IMR-90 (cell line): ENCODE data around the gene MTHFSD. TPM values are rescaled to one million over a fixed set of nuclear protein-coding genes. Genes with fewer than 3 reads are reported as not detected.

Source experiments
- ATAC-seq: fragments of 200-7000 bp; cut with Tn5 transposase; 2 replicates; pipeline ENCODE4 v1.9.1; 2020; ENCODE audit warnings: low read depth, mild to moderate bottlenecking, moderate library complexity
- BruUV-seq: library from RNA; stranded (reverse); fragments of 400-500 nt; replicated peaks from 2 replicates; lab custom pipeline; 2021; lab: Mats Ljungman, UMichigan
- CTCF ChIA-PET: fragments of 300-600 bp; formaldehyde crosslinking; extraction: SDS; loops from one replicate; lab custom pipeline; 2021; ENCODE audit warnings: antibody characterized with exemption; lab: Yijun Ruan, JAX
- POLR2A ChIA-PET: fragments of 300-600 bp; sonication (Branson Sonifier 250); formaldehyde crosslinking; loops from one replicate; lab custom pipeline; 2022; ENCODE audit warnings: antibody characterized with exemption; ENCODE audit not compliant: unreplicated experiment; lab: Charles Lee
- DNase-seq: peaks from one replicate; pipeline ENCODE4 v3.0.0; 2013
- H2AFZ ChIP-seq: replicated peaks from 2 replicates; pipeline ENCODE3; 2013; ENCODE audit warnings: low read length, mild to moderate bottlenecking; ENCODE audit not compliant: poor library complexity
- H2AK5ac ChIP-seq: 2 replicates; pipeline ENCODE4 v1.6.1; 2013; ENCODE audit warnings: low read depth, low read length, inconsistent platforms
- H2AK9ac ChIP-seq: replicated peaks from 2 replicates; pipeline ENCODE3; 2013; ENCODE audit warnings: mild to moderate bottlenecking, low read depth, low read length, moderate library complexity; ENCODE audit not compliant: poor library complexity
- H2BK120ac ChIP-seq: 2 replicates; pipeline ENCODE4 v1.6.1; 2013; ENCODE audit warnings: low read depth, low read length, inconsistent platforms
- H2BK15ac ChIP-seq: 3 replicates; pipeline ENCODE4 v1.6.1; 2013; ENCODE audit warnings: low read depth, low read length, inconsistent platforms
- H2BK20ac ChIP-seq: 2 replicates; pipeline ENCODE4 v1.6.1; 2013; ENCODE audit warnings: low read depth, mild to moderate bottlenecking, inconsistent platforms, low read length, moderate library complexity
- H2BK5ac ChIP-seq: 2 replicates; pipeline ENCODE4 v1.6.1; 2013; ENCODE audit warnings: mild to moderate bottlenecking, low read depth, low read length, inconsistent platforms; ENCODE audit not compliant: poor library complexity, severe bottlenecking
- H3K14ac ChIP-seq: replicated peaks from 2 replicates; pipeline ENCODE4 v1.6.1; 2013; ENCODE audit warnings: low read depth, low read length, inconsistent platforms
- H3K18ac ChIP-seq: 2 replicates; pipeline ENCODE4 v1.6.1; 2013; ENCODE audit warnings: low read depth, low read length, control low read depth
- H3K23ac ChIP-seq: 2 replicates; pipeline ENCODE4 v1.6.1; 2013; ENCODE audit warnings: low read depth, low read length, inconsistent platforms
- H3K27ac ChIP-seq: 2 replicates; pipeline ENCODE4 v1.5.1; 2013; ENCODE audit warnings: mild to moderate bottlenecking, control low read depth, low read length; ENCODE audit not compliant: insufficient read depth
- H3K27me3 ChIP-seq: 2 replicates; pipeline ENCODE4 v1.6.1; 2013; ENCODE audit warnings: low read length; ENCODE audit not compliant: control insufficient read depth, insufficient read depth
- H3K36me3 ChIP-seq: 2 replicates; pipeline ENCODE4 v1.6.1; 2013; ENCODE audit warnings: low read length, mixed read lengths; ENCODE audit not compliant: control insufficient read depth, insufficient read depth
- H3K4ac ChIP-seq: 2 replicates; pipeline ENCODE4 v1.6.1; 2013; ENCODE audit warnings: low read depth, low read length, inconsistent platforms
- H3K4me1 ChIP-seq: 2 replicates; pipeline ENCODE4 v1.6.1; 2013; ENCODE audit warnings: low read length, mixed read lengths; ENCODE audit not compliant: control insufficient read depth, insufficient read depth
- H3K4me2 ChIP-seq: 2 replicates; pipeline ENCODE4 v1.6.1; 2013; ENCODE audit warnings: low read depth, mild to moderate bottlenecking, control low read depth, low read length, moderate library complexity
- H3K4me3 ChIP-seq: 2 replicates; pipeline ENCODE4 v1.5.1; 2013; ENCODE audit warnings: low read depth, mild to moderate bottlenecking, control low read depth, low read length, moderate library complexity; ENCODE audit not compliant: insufficient read depth
- H3K56ac ChIP-seq: 2 replicates; pipeline ENCODE4 v1.6.1; 2013; ENCODE audit warnings: low read length, inconsistent platforms; ENCODE audit not compliant: insufficient read depth; ENCODE audit errors: extremely low read depth
- H3K79me1 ChIP-seq, 2 experiments: 2 replicates each; pipeline ENCODE4 v1.6.1; 2013; ENCODE audit warnings: low read length in 2 of 2, inconsistent platforms in 1 of 2, low read depth in 1 of 2
- H3K9ac ChIP-seq: 2 replicates; pipeline ENCODE4 v1.6.1; 2013; ENCODE audit warnings: low read depth, low read length, control low read depth
- H3K9me1 ChIP-seq: 2 replicates; pipeline ENCODE4 v1.6.1; 2013; ENCODE audit warnings: low read length, inconsistent platforms; ENCODE audit not compliant: insufficient read depth
- H3K9me3 ChIP-seq: 2 replicates; pipeline ENCODE4 v1.6.1; 2013; ENCODE audit warnings: low read length; ENCODE audit not compliant: control insufficient read depth, insufficient read depth
- H4K20me1 ChIP-seq: 2 replicates; pipeline ENCODE4 v1.6.1; 2013; ENCODE audit warnings: low read length, inconsistent platforms; ENCODE audit not compliant: insufficient read depth
- H4K5ac ChIP-seq: 2 replicates; pipeline ENCODE4 v1.6.1; 2013; ENCODE audit warnings: mild to moderate bottlenecking, low read depth, low read length, control low read depth
- H4K8ac ChIP-seq, 2 experiments: 2 replicates each; pipeline ENCODE4 v1.6.1; 2013; ENCODE audit warnings: low read depth in 2 of 2, low read length in 2 of 2, control low read depth in 1 of 2, inconsistent platforms in 1 of 2
- H4K91ac ChIP-seq: 2 replicates; pipeline ENCODE4 v1.6.1; 2013; ENCODE audit warnings: low read depth, low read length, inconsistent platforms; ENCODE audit not compliant: insufficient read depth
- POLR2A ChIP-seq: IDR thresholded peaks from 2 replicates; pipeline ENCODE4 v1.6.1; 2012; ENCODE audit warnings: mild to moderate bottlenecking, low read depth, low read length
- WGBS, 2 experiments: methylation state at CpG; one replicate each; pipeline versions ENCODE4 v1.1.5 to v1.1.7; 2013; ENCODE audit warnings: missing lambda C conversion rate in 2 of 2; ENCODE audit not compliant: insufficient read length in 1 of 2; ENCODE audit errors: extremely low coverage in 2 of 2; 5-methylcytosine and 5-hydroxymethylcytosine counted together
- dilution Hi-C: fragments of 300-500 bp; cut with HindIII; formaldehyde crosslinking; loops from one replicate; pipeline ENCODE4 v1.14.3; 2018; ENCODE audit warnings: low sequenced_read_pairs; ENCODE audit not compliant: unreplicated experiment
- in situ Hi-C: fragments of 300-500 bp; cut with MboI; formaldehyde crosslinking; loops from 3 replicates; pipeline ENCODE4 v1.14.3; 2019; ENCODE audit warnings: low sequenced_read_pairs, inconsistent platforms, mixed read lengths
- intact Hi-C: fragments of 100-400 bp; cut with micrococcal nuclease; formaldehyde crosslinking; loops from 2 replicates; pipeline ENCODE4 v1.10.0; 2022
- polyA plus RNA-seq, 3 experiments: library from polyadenylated mRNA; depleted of rRNA; stranded (reverse); fragments of >200 nt; gene quantifications; 2 replicates each; pipeline ENCODE4 v1.2.3, GENCODE V29; 2012; ENCODE audit warnings: low replicate concordance in 1 of 3
- total RNA-seq: library from RNA; depleted of rRNA; stranded (reverse); fragments of >200 nt; gene quantifications from 2 replicates; pipeline ENCODE4 v1.2.3, GENCODE V29; 2012
- TF ChIP-seq, protein P1 (sequence below): conservative IDR thresholded peaks from 2 replicates; pipeline ENCODE4 v1.5.1; 2012; ENCODE audit warnings: mild to moderate bottlenecking, low read depth, low read length, improper control_type of control experiment

MTHFSD gene
- total and polyA plus RNA-seq, 2 of the 4 experiments (the other 2 are of a cell fraction), result 8.2 to 16.8 TPM

DNA sequence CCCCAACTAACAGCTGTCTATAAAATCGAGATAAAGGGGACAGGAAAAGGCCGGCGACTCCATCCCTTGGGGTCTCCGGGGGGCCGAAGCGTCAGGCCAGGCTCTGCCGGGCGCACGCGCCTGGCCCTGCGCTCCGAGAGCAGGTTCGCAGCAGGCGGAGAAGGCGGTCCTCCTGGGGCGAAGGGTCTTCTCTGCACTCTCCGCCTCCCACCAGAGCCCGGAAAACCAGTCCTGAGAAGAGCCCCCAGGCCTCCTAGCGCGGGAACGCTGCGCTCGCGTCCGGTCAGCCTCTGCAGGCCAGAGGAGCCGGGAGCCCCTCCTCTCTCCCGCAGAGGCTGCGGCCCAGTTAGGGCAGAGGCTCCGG is 39.6 kb downstream of the MTHFSD start:
- 5% methylated on average over 10 of the region's 29 CpGs; no CpG with 5 or more reads in 1 of the 2 experiments for WGBS, 2 experiments
- DNase-seq (peak; percentile 28), ATAC-seq (no peak)
- in situ Hi-C loops, result loop anchor here (5.0 kb wide), 2 partner anchors 443 to 693 kb away; no protein-coding TSS in a partner anchor
- Histone ChIP-seq H4K20me1 (peaks cover 68% of the 10 kb centered on the region), H3K9me1 (peaks cover 5% of the 10 kb centered on the region), H3K14ac (peak overlapping the region; percentile 94), H3K4ac (peak overlapping the region; percentile 97), H4K5ac (no peak overlapping the region), H3K79me1 (peaks cover 0 to 34% of the 10 kb centered on the region in 2 experiments; a peak in 2 of 4 replicates), H2AK9ac (no peak overlapping the region), H3K27ac (peak overlapping the region; percentile 98), H2BK20ac (no peak overlapping the region), H2BK120ac (peak overlapping the region; percentile 11), H3K23ac (peak overlapping the region; percentile 80), H3K9me3 (no peaks in the 10 kb centered on the region), H3K56ac (peak overlapping the region; percentile 99), H3K9ac (peak overlapping the region; percentile 100), H3K18ac (peak overlapping the region; percentile 95), H2AK5ac (no peak overlapping the region), H4K8ac (peak overlapping the region; percentile 83 to 91; a peak in 3 of 4 replicates), H4K91ac (peak overlapping the region; percentile 71), H3K4me1 (peaks cover 14% of the 10 kb centered on the region), H3K27me3 (no peaks in the 10 kb centered on the region), H2BK15ac (no peak overlapping the region), H2AFZ (peak overlapping the region; percentile 12), H2BK5ac (peak overlapping the region; percentile 97), H3K4me2 (peak overlapping the region; percentile 61), H3K36me3 (peaks cover 67% of the 10 kb centered on the region), H3K4me3 (peak overlapping the region; percentile 99)
- intact Hi-C loops, result no loop called here
- POLR2A ChIA-PET, result no interaction called here
- dilution Hi-C loops, result no loop called here
- no TSS peak for BruUV-seq
- peak; percentile 17 for TF ChIP-seq POLR2A
- TF ChIP-seq, protein P1, sequence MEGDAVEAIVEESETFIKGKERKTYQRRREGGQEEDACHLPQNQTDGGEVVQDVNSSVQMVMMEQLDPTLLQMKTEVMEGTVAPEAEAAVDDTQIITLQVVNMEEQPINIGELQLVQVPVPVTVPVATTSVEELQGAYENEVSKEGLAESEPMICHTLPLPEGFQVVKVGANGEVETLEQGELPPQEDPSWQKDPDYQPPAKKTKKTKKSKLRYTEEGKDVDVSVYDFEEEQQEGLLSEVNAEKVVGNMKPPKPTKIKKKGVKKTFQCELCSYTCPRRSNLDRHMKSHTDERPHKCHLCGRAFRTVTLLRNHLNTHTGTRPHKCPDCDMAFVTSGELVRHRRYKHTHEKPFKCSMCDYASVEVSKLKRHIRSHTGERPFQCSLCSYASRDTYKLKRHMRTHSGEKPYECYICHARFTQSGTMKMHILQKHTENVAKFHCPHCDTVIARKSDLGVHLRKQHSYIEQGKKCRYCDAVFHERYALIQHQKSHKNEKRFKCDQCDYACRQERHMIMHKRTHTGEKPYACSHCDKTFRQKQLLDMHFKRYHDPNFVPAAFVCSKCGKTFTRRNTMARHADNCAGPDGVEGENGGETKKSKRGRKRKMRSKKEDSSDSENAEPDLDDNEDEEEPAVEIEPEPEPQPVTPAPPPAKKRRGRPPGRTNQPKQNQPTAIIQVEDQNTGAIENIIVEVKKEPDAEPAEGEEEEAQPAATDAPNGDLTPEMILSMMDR, result no peak
- CTCF ChIA-PET, result no interaction called here
